ENCODE data around the gene CCNT2.
"Not testable (repeated sequence)": the region's sequence is repeated elsewhere in the genome, so short reads cannot be mapped to it uniquely, and the experiment has no call there.

The CCNT2 gene

DNA sequence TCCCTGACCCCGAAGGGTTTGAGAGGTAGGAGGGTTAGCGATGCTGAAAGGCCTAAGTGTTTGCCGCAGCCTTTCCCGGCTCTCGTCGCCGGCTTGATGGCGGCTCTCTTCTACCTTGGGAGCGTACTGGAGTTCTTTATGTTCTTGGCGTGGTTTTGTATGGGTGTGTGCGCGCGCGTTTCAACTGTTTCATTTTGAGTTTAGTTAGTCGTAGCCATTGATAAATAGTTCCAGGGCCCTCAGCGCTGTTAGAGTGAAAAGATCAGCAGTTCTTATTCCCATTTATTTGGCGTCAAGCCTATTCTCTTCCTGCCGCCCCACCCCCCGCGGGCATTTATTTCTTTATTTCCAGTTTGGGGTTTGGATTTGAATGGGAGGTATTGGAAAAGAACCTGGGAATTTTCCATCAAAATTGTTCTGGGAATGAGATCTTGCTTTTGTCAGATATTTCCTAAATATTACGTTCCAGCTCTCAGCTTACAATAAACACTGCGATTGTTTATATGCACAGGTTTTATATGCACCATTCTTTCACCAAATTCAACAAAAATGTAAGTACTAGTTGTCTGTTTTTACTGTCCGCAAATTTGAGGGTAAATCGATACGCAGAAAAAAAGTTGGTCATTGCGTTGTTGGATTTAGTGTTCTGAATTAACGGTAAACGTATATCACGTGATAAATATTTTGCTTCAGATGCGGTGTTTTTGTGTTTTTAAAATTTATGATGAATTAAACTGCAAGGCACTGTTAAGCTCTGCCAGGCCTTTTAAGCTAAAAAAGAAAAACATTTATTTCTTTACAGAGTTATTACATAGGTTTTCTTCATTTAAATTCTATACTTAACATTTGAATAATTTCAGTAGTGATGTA is 954 bp downstream of the CCNT2 start:
- peak in 1 of 2 experiments; percentile 59 for DNase-seq

DNA sequence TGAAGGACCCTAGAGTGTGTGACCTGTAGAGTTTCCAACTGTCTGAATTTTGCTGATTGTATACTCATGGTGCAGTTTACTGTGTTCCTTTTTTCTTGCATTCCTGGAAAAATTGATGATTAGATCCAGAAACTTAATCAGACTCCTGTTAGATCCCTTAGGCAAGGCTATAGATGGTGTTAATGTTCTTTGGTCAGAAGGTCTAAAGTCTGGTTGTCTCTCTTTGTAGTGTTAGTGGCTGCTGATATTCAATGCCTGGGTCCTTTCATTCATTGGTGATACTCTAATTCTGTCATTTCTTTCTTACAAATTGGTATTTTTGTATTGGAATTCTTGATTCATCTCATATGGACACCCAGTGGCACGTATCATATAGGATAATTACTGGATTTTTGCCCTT is 6.3 kb downstream of the CCNT2 start:
- DNase-seq: no peak

DNA sequence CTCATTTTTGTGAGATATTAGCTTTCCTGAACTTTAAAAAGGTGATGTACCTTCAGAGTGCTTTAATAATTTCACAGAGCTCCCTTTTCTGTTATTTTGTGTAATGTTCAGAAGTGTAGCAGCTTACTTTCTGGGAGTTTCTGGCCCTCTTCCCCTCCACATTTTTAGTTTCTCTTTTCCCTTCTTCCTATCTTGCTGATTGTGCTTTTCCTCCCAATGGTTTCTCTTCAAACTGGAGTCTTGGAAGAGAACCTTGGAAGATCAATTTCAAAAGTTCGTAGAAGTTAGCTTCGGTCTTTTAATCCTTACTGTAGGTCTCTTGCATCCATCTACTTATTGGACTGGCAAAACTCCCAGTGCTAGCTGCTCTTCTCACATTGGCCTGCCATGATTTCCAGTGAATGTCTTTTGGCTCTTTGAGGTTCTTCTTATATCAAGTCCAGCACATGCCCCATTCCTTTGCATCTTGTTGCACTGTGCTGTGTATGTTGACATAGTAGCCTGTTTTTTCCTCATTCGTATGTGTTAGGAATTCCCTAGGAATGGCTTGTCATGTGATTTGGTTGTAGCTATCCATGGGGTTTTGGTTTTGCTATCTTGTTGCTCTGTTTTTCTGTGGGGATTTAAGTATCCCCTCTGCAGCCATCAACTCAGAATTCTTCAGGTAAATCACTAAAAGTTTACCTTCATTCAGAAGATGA is 7.8 kb downstream of the CCNT2 start:
- no peak for DNase-seq

DNA sequence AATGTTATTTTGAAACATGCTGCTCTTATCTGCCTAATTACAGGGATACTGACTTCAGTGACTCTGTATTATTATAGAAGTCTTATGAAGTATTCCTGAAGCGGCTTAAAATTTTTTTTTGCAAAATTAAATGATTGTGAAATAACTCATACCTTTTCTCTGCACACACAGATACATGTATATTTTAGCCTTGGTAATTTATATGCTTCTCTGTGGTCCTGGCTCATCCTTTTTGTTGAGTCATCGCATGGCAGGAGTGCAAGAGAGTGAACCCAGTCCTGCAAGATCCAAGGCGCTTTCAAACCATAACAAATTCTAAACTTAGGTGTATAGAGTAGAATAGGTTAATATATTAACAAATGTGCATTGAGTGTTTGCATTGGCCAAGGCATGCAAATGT is 8.6 kb downstream of the CCNT2 start:
- DNase-seq: no peak

DNA sequence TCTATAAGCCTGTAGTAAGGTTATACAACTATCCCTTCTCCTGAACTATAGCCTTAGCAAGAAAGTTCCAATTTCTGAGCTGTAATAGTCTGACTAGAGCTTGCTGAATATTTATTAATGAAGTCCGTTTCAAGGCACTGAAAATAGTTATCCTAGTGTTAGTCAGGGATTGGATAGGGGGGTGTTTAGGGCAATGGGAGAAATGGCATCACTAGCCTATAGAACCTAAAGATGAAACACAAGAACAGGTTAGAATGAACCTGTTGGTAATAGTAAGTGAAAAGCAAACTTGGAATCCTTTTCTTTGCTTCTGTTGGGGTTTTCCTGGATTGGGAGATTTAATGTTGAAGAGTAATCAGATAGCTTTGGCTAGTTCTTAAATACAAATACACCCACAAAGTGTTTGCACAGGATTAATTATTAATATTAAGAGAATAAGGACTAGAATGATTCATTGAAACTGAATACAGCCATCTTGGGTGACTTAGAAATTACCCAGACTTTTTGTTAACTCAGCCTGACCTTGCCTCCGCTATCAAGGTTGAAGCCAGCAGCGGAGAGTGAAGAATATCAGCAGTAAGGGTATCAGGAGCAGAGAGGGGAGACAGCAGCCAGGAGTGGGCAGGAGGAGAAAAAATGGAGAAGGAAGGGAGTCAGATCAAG is 14.4 kb downstream of the CCNT2 start:
- DNase-seq: no peak

DNA sequence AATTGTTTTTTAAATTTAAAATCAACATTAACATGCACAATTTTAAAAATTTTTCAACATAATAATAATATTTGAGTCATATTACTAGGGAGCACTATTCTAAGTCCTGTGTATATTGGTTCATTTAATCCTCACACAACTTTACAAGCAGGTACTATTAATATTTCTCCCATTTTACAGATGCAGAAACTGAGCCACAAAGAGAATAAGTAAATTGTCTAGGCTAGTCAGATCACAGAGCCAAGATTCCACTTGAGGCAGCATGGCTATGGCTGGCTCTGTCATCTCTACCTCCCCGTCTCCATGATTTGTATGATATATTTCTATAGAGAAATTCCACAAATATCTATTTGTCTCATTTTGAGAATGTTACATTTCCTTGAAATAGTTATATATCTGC is 15.1 kb downstream of the CCNT2 start:
- DNase-seq: no peak

DNA sequence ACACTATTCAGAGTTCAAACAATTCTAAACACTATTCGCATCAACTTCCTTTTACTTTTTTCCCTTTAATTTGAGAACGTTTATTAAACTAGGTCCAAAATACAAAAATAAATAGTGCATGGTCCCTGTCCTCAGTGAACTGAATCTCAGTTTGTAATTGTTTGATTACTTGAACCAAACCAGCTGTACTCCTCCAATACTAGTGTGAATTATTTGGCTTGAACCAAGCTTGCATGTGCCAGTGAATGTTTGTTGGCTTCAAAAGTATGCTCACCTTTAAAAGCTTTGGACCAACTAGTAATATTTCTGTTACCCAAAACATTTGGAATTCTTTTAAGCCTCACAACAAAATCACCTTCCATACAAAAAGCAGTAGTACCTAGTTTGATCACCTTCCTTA is 15.5 kb downstream of the CCNT2 start:
- DNase-seq: no peak

DNA sequence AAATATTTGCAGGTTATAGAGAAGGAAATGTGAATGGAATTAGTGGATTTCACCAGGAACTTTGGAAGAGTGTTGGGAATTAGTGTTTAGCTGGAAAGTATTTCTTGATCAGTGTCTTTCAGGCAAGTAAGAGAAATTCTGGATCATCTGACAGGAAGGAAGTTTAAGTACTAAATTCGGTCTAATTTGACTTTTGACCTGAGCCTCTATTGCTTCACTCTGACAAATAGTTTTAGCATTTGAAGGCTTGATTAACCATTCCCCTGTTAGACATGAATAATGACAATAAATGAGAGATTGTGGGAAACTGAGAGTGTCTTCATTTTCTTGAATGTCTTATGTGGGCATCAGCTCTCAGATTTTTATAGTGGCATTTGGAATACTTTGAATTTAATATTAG is 16.0 kb downstream of the CCNT2 start:
- DNase-seq: no peak

DNA sequence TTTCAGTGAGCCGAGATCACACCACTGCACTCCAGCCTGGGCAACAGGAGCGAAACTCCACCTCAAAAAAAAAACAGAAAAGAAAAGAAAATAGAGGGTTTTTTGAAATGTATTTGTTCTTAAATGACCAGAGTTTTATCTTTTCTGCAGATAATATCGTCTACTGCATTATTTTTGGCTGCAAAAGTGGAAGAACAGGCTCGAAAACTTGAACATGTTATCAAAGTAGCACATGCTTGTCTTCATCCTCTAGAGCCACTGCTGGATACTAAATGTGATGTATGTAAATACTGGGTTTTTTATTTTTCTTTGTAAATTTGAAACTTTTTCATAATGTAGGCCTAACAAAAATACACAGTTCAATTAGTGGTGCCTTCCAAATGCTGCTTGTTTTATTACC is 18.1 kb downstream of the CCNT2 start:
- DNase-seq: no peak

DNA sequence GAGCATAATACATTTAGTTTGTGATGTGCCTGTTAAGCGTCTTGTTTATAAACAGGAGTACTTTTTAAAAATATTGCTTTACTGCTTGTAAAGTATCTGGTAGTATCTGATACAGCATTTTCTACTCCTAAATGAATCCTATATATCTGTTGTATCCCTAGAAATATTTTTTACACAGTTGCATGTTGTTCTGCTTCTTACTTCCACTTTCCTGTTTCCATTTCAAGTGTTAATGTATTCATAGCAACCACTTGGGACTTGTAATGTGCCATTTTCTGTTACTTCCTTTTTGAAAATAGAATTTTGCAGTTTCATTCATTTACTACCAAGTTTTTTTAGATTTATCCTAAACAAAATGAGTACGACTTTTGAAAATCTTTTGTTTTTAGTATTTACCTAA is 24.9 kb downstream of the CCNT2 start:
- DNase-seq: no peak

DNA sequence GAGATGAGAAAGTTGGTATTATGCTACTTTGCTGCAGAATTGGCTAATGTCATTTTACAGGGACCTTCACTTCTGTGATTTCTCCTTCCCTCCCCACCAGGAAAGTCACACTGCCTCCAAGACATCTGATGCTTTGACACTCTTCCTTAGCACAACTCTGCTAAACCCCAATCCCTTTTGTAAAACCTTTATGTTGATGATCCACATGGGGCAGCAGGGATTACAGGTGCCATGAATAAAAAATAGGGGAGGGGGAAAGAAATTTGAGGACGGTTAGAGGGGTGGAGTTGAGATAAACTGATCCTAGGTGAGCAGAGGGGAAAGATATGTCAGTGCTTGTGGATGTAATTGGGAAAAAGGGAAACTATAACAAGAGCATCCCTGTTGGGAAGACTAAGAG is 26.4 kb downstream of the CCNT2 start:
- no peak for DNase-seq

DNA sequence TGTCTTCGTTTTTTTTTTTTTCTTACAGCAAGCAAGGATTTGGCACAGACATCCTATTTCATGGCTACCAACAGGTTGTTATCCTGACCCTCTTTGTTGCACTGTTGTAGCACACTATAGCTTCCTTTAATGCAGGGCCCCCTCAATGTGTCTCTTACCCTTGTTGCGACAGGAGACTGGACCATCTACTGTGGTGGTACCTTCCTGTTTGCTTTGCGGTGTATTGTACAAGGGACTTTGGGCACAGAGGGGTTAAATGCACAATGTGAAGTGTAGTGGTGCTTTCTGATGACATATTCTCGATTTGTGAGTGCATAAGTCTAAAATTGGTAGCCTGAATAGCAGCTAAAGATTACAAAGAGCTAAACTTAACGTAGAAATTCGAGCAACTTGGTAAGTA is 27.5 kb downstream of the CCNT2 start:
- no peak for DNase-seq

DNA sequence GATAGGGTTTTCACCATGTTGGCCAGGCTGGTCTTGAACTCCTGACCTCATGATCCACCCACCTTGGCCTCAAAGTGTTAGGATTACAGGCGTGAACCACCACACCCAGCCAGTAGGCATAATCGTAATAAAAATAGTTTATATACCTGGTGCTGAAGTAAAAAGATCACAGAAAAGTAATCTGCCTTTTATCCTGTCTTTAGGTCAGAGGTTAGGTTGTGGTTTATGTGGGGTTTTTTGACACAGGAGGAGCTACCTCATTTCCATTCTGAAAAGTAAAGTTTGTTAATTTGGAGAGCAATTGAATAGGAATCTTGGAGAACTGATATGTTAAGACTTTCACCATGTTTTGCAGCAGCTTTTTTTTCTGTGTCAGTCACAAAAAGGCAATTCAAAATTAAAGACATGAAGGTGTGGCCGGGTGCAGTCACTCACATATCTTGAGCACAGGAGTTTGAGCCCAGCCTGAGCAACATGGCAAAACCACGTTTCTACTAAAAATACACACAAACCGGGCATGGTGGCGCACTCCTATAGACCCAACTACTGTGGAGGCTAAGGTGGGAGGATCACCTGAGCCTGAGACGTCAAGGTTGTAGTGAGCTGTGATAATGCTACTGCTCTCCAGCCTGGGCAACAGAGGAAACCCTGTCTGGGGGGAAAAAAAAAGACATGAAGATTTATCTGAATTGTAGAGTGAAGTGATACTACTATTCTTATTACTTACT is 31.5 kb downstream of the CCNT2 start:
- no peak for DNase-seq

DNA sequence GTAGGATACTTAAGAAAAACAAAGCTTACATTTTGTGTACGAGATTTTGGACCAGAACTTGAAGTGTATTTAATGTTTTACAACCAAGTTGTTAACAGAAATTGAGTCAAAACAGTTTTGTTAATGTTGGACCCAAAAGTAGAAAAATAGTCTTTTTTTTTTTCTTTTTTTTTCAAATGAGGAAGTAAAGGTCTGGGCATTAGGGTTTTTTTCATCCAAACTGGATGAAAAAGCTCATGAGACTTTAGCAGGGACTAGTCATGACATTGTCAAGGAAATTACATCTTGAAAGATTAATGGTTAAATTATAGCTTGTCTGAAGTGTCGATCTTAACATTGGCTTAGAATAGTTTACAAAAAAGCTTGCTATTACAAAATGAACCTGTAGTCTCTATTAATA is 32.3 kb downstream of the CCNT2 start:
- no peak for DNase-seq

DNA sequence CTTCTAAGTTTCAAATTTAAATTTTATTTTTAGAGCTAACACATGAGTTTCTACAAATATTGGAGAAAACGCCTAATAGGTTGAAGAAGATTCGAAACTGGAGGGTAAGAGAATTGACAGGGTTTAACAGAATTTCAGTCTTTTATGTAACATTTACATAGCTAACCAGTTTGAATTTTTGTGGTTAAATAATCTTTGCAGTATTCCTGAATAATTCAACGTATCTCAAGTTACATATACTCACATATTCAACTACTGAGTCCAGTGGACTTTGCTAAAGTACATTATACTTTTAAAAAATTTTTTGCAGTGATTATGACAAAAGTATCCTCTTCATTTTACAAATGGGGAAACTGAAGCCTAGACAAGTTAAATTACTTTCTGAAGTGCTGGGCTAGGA is 34.0 kb downstream of the CCNT2 start:
- no peak for DNase-seq

DNA sequence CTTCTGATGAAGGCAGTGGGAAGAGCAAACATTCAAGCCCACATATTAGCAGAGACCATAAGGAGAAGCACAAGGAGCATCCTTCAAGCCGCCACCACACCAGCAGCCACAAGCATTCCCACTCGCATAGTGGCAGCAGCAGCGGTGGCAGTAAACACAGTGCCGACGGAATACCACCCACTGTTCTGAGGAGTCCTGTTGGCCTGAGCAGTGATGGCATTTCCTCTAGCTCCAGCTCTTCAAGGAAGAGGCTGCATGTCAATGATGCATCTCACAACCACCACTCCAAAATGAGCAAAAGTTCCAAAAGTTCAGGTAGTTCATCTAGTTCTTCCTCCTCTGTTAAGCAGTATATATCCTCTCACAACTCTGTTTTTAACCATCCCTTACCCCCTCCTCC is 35.4 kb downstream of the CCNT2 start:
- no peak for DNase-seq

DNA sequence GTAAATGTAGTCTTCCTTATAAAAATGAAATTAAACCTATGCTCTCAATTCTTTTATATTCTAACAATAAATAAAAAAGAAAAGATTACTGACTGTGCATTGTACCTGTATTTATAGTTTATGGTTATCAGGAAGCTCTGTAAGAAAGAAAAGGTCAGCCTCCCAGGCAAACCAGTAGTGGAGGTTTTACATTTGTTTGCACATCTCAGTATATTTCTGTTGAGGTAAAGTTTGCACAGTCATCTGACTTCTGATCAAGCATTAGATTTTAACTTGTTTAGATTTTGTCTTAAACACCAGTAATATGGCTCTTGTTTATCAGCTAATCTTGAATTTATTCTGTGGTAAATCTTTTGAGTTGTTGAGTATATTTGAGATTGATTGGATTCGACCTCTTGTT is 37.1 kb downstream of the CCNT2 start:
- DNase-seq: no peak

DNA sequence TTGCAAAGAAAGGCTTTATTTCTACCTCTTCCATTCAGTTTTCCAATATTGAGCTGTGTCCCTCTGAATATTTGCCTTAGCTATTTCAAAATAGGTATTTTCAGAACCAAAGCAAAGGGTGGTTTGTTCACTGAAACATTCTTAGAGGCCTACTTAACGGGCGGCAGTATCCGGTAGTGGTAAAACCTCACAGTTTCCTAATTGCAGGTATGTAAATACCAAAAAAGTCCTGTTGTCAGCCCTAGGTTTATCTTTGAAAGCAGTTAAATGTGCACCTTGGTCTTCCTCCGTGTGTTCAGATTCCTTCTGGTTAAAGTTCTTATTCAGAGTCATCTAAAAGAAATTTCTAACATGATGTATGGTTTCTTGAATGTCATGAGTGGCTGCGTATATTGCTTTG is 38.9 kb downstream of the CCNT2 start:
- DNase-seq: no peak

DNA sequence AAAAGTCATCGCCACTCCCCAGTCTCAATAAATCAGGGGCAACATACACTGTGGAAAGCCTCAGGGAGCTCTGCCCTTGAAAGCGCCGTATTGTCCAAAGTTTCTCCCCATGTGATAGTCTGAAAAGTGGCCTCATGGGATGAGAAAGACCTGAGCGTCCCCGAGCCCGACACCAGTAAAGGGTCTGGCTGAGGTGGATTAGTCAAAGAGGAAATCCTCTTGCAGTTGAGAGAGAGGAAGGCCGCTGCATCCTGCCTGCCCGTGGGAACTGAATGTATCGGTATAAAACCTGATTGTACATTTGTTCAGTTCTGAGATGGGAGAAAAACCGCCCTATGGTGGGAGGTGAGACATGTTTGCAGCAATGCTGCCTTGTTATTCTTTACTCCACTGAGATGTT is 48.5 kb downstream of the CCNT2 start:
- DNase-seq: not testable (repeated sequence)

DNA sequence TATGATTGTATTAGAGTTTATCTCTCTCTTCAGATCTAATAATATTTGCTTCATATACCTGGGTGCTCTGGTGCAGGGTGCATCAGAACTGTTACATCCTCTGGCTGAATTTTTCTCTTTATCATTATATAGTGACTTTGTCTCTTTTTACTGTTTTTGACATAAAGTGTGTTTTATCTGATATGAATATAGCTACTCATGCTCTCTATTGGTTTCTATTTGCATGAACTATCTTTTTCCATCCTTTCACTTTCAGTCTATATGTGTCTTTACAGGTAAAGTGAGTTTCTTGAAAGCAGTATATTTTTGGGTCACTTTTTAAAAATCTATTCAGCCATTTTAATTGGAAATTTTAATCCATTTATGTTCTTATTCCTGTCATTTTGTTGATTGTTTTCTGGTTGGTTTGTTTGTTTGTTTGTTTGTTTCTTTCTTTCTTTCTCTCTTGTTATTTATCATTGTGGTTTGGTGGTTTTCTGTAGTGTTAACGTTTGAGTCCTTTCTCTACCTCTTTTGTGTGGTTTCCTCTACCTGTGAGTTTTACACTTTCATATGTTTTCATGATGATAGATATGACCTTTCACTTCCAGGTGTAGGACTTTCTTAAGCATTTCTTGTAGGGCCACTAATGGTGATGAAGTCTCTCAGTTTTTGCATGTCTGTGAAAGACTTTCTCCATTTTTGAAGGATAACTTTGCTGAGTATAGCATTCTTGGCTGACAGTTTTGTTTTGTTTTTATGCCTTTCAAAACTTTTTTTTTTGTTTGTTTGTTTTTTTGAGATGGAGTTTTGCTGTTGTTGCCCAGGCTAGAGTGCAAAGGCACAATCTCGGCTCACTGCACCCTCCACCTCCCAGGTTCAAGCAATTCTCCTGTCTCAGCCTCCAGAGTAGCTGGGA is 54.9 kb downstream of the CCNT2 start:
- no peak for DNase-seq

DNA sequence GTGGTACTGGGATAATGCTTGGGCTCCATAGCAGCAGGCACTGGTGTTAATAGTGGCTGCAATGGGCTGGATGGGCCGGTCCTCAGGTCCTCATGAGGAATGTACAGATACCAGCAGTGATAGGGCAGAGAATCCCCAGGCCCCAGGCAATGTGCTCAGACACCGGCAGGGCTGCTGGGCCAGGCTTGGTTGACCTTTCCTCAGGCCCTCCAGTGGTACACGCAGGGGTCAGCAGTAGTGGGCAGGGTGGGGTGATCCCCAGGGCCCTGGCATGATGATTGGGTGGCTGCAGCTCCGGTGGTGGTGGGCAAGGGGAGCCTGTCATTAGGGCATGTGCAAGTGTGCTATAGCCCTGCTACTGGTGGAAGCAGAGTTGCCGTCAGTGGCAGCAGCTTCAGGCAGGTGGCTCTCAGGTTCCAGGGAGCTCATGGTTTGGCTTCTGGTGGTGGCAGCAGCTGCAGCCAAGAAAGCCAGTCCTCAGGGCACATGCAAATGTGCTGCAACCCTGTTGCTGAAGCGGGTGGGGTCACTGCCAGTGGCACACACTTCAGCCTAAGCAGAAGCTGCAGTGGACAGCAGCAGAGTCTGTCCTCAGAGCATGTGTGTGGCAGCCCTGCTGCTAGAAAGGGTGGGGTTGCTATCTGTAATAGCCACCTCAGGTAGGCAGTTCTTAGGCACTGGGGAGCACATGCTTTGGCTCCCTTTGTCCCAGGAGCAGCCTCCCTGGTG is 56.8 kb downstream of the CCNT2 start:
- DNase-seq: peak; percentile 33 to 62
